H1 (cell line): ENCODE measurements around the gene RPL3. TPM values are rescaled to one million over a fixed set of nuclear protein-coding genes. Genes with fewer than 3 reads are reported as not detected.

Source experiments
- CTCF ChIA-PET: fragments of 300-600 bp; sonication (Branson Sonifier 250); formaldehyde crosslinking; loops from one replicate; lab custom pipeline; 2021; ENCODE audit not compliant: partially characterized antibody; lab: Charles Lee
- POLR2A ChIA-PET: fragments of 300-600 bp; sonication (Branson Sonifier 250); formaldehyde crosslinking; loops from one replicate; lab custom pipeline; 2021; ENCODE audit warnings: inconsistent platforms; ENCODE audit not compliant: partially characterized antibody; lab: Charles Lee
- DNase-seq, 2 experiments: peaks; one replicate each; pipeline versions ENCODE4 v3.0.0 to v3.0.0-alpha.2; 2010 to 2022; ENCODE audit warnings: low spot score in 2 of 2, low read depth in 1 of 2, mixed read lengths in 1 of 2
- FAIRE-seq: peaks from 2 replicates; lab custom pipeline; 2011; peaks lifted over from hg19 to GRCh38; lab: Jason Lieb, UNC
- H2AFZ ChIP-seq: 2 replicates; pipeline ENCODE4 v1.8.1; 2012; ENCODE audit warnings: low read length, inconsistent platforms
- H2AK5ac ChIP-seq: 2 replicates; pipeline ENCODE4 v1.6.1; 2013; ENCODE audit warnings: low read depth, low read length
- H2BK120ac ChIP-seq: replicated peaks from 2 replicates; pipeline ENCODE3; 2013; ENCODE audit warnings: low read depth, low read length, inconsistent platforms
- H2BK12ac ChIP-seq: 2 replicates; pipeline ENCODE4 v1.6.1; 2013; ENCODE audit warnings: low read depth, low read length
- H2BK15ac ChIP-seq: 2 replicates; pipeline ENCODE4 v1.6.1; 2013; ENCODE audit warnings: low read length
- H2BK20ac ChIP-seq: 2 replicates; pipeline ENCODE4 v1.6.1; 2013; ENCODE audit warnings: low read length
- H2BK5ac ChIP-seq: 2 replicates; pipeline ENCODE4 v1.6.1; 2013; ENCODE audit warnings: low read depth, low read length
- H3K14ac ChIP-seq: 2 replicates; pipeline ENCODE4 v1.6.1; 2013; ENCODE audit warnings: inconsistent platforms; ENCODE audit not compliant: insufficient read length
- H3K18ac ChIP-seq: 2 replicates; pipeline ENCODE4 v1.6.1; 2013; ENCODE audit warnings: low read length; ENCODE audit errors: extremely low read depth
- H3K23ac ChIP-seq: 2 replicates; pipeline ENCODE4 v1.6.1; 2013; ENCODE audit warnings: inconsistent platforms; ENCODE audit not compliant: insufficient read length
- H3K23me2 ChIP-seq: 2 replicates; pipeline ENCODE4 v1.6.1; 2013; ENCODE audit warnings: low read depth, low read length
- H3K27ac ChIP-seq: 2 replicates; pipeline ENCODE4 v1.6.1; 2011; ENCODE audit warnings: low read depth, low read length, inconsistent platforms
- H3K27me3 ChIP-seq, 4 experiments: replicated peaks in 1 of 4; 1 replicate in 1 of 4; 2 replicates in 3 of 4; pipeline versions ENCODE4 v1.6.1 to v1.8.1; 2011 to 2013; ENCODE audit warnings: low read length in 3 of 4, mild to moderate bottlenecking in 3 of 4, inconsistent platforms in 2 of 4, mixed read lengths in 2 of 4, moderate library complexity in 1 of 4; ENCODE audit not compliant: control insufficient read depth in 3 of 4, insufficient read depth in 3 of 4; ENCODE audit errors: extremely low read depth in 1 of 4
- H3K36me3 ChIP-seq, 4 experiments: 2 replicates each; pipeline versions ENCODE4 v1.6.1 to v1.8.1; 2011 to 2013; ENCODE audit warnings: mild to moderate bottlenecking in 4 of 4, low read length in 3 of 4, moderate library complexity in 2 of 4, control low read depth in 1 of 4, inconsistent platforms in 1 of 4; ENCODE audit not compliant: insufficient read depth in 4 of 4, control insufficient read depth in 2 of 4
- H3K4ac ChIP-seq: replicated peaks from 2 replicates; pipeline ENCODE3; 2013; ENCODE audit warnings: low read length, low read depth, mixed read lengths, inconsistent platforms; ENCODE audit not compliant: insufficient read length
- H3K4me1 ChIP-seq, 4 experiments: replicated peaks in 1 of 4; 1 replicate in 1 of 4; 2 replicates in 3 of 4; pipeline versions ENCODE4 v1.6.1 to v1.8.1; 2011 to 2013; ENCODE audit warnings: low read length in 3 of 4, inconsistent platforms in 2 of 4, mixed read lengths in 1 of 4; ENCODE audit not compliant: insufficient read depth in 4 of 4, control insufficient read depth in 3 of 4
- H3K4me2 ChIP-seq, 2 experiments: 2 replicates each; pipeline versions ENCODE4 v1.6.1 to v1.8.1; 2011 to 2013; ENCODE audit warnings: low read depth in 2 of 2, low read length in 2 of 2, control low read depth in 1 of 2, inconsistent platforms in 1 of 2, mild to moderate bottlenecking in 1 of 2; ENCODE audit not compliant: insufficient read depth in 1 of 2
- H3K4me3 ChIP-seq, 4 experiments: fragments of 200-600, 300-600 bp in 1 of 4; sonication (generic), shearing (Covaris generic), sonication (Bioruptor Twin) in 1 of 4; 2 replicates each; pipeline versions ENCODE4 v1.5.1 to v1.8.1; 2011 to 2016; ENCODE audit warnings: low read length in 4 of 4, low read depth in 3 of 4, control low read depth in 2 of 4, inconsistent platforms in 2 of 4, mild to moderate bottlenecking in 2 of 4, mixed read lengths in 1 of 4, moderate library complexity in 1 of 4; ENCODE audit not compliant: insufficient read depth in 2 of 4; ENCODE audit errors: extremely low read depth in 1 of 4
- H3K56ac ChIP-seq: replicated peaks from 2 replicates; pipeline ENCODE3; 2013; ENCODE audit warnings: low read depth, mild to moderate bottlenecking, mixed read lengths, low read length, inconsistent platforms; ENCODE audit not compliant: insufficient read length
- H3K79me1 ChIP-seq: 2 replicates; pipeline ENCODE4 v1.6.1; 2013; ENCODE audit warnings: low read depth, low read length, control low read depth
- H3K79me2 ChIP-seq, 2 experiments: 2 replicates each; pipeline versions ENCODE4 v1.6.1 to v1.8.1; 2012 to 2013; ENCODE audit warnings: low read length in 2 of 2, mild to moderate bottlenecking in 2 of 2, inconsistent platforms in 1 of 2; ENCODE audit not compliant: insufficient read depth in 2 of 2, control insufficient read depth in 1 of 2
- H3K9ac ChIP-seq, 4 experiments: replicated peaks in 1 of 4; 1 replicate in 1 of 4; 2 replicates in 3 of 4; pipeline versions ENCODE4 v1.6.1 to v1.8.1; 2011 to 2013; ENCODE audit warnings: low read depth in 3 of 4, low read length in 3 of 4, control low read depth in 2 of 4, mild to moderate bottlenecking in 2 of 4, moderate library complexity in 2 of 4, inconsistent platforms in 1 of 4; ENCODE audit errors: extremely low read depth in 1 of 4
- H3K9me3 ChIP-seq, 2 experiments: 2 replicates each; pipeline versions ENCODE4 v1.6.1 to v1.8.1; 2012 to 2013; ENCODE audit warnings: mild to moderate bottlenecking in 2 of 2, moderate library complexity in 2 of 2, control low read depth in 1 of 2, inconsistent platforms in 1 of 2, low read depth in 1 of 2, low read length in 1 of 2, mixed read lengths in 1 of 2; ENCODE audit not compliant: insufficient read depth in 2 of 2
- H4K20me1 ChIP-seq, 2 experiments: replicated peaks in 1 of 2; 2 replicates each; pipeline versions ENCODE3 to v1.8.1; 2011 to 2013; ENCODE audit warnings: inconsistent platforms in 2 of 2, low read length in 2 of 2, mild to moderate bottlenecking in 1 of 2; ENCODE audit not compliant: insufficient read depth in 2 of 2, control insufficient read depth in 1 of 2
- H4K5ac ChIP-seq: 2 replicates; pipeline ENCODE4 v1.6.1; 2013; ENCODE audit warnings: low read length, low read depth, mixed read lengths, inconsistent platforms; ENCODE audit not compliant: insufficient read length
- H4K8ac ChIP-seq: 2 replicates; pipeline ENCODE4 v1.8.0; 2013; ENCODE audit warnings: mild to moderate bottlenecking, moderate library complexity, low read length, inconsistent platforms; ENCODE audit not compliant: insufficient read depth; ENCODE audit errors: extremely low read depth
- H4K91ac ChIP-seq: replicated peaks from 2 replicates; pipeline ENCODE3; 2013; ENCODE audit warnings: low read length, mixed read lengths, inconsistent platforms; ENCODE audit not compliant: insufficient read length
- FOSL1 ChIP-seq: IDR thresholded peaks from 2 replicates; pipeline ENCODE4 v1.6.1; 2011; ENCODE audit warnings: mild to moderate bottlenecking, low read depth, low read length, moderate library complexity; ENCODE audit not compliant: insufficient read depth
- RAD21 ChIP-seq, 2 experiments: IDR thresholded peaks in 1 of 2; conservative IDR thresholded peaks in 1 of 2; 2 replicates each; pipeline ENCODE4 v1.6.1; 2011; ENCODE audit warnings: low read depth in 2 of 2, low read length in 2 of 2, improper control_type of control experiment in 1 of 2, inconsistent platforms in 1 of 2, mild to moderate bottlenecking in 1 of 2, moderate library complexity in 1 of 2
- SP2 ChIP-seq: IDR thresholded peaks from 2 replicates; pipeline ENCODE4 v1.6.1; 2012; ENCODE audit warnings: mild to moderate bottlenecking, low read length, inconsistent platforms
- WGBS, 2 experiments: shearing (Covaris generic) in 1 of 2; methylation state at CpG; one replicate each; pipeline versions ENCODE4 v1.1.6 to v1.1.7; 2013 to 2015; ENCODE audit warnings: low lambda C conversion rate in 2 of 2, mixed read lengths in 2 of 2, inconsistent platforms in 1 of 2, low coverage in 1 of 2, missing lambda C conversion rate in 1 of 2; ENCODE audit not compliant: insufficient replicate concordance in 2 of 2, insufficient coverage in 1 of 2, insufficient read length in 1 of 2; ENCODE audit errors: extremely low coverage in 1 of 2, missing lambda C conversion rate in 1 of 2; 5-methylcytosine and 5-hydroxymethylcytosine counted together
- polyA plus RNA-seq, 7 experiments: library from polyadenylated mRNA; depleted of rRNA in 3 of 7; stranded (reverse) in 5 of 7; unstranded in 2 of 7; fragments of >200 nt in 5 of 7; fragments of 200-250 nt in 2 of 7; gene quantifications; 1 replicate in 5 of 7; 2 replicates in 1 of 7; 4 replicates in 1 of 7; pipeline versions ENCODE4 v1.2.1 to v1.2.3, GENCODE V29; 2011 to 2013; ENCODE audit warnings: missing spikeins in 2 of 7, mixed read lengths in 2 of 7
- total RNA-seq: library from RNA; stranded (reverse); fragmentation: NEBNext Ultra II Directional; extraction: Animal tissue kit (Norgen Biotek cat#: 25700); gene quantifications from 2 replicates; pipeline ENCODE4 v1.2.1, GENCODE V29; 2021
- TF ChIP-seq, protein P1 (sequence below): IDR thresholded peaks from 2 replicates; pipeline ENCODE4 v1.6.1; 2012; ENCODE audit warnings: low read length, inconsistent platforms

The RPL3 gene
- total and polyA plus RNA-seq, 2 of the 8 experiments (the other 6 are each of a cell fraction or from before 2014, with no cell fraction given) = 2,865 to 5,466 TPM

DNA sequence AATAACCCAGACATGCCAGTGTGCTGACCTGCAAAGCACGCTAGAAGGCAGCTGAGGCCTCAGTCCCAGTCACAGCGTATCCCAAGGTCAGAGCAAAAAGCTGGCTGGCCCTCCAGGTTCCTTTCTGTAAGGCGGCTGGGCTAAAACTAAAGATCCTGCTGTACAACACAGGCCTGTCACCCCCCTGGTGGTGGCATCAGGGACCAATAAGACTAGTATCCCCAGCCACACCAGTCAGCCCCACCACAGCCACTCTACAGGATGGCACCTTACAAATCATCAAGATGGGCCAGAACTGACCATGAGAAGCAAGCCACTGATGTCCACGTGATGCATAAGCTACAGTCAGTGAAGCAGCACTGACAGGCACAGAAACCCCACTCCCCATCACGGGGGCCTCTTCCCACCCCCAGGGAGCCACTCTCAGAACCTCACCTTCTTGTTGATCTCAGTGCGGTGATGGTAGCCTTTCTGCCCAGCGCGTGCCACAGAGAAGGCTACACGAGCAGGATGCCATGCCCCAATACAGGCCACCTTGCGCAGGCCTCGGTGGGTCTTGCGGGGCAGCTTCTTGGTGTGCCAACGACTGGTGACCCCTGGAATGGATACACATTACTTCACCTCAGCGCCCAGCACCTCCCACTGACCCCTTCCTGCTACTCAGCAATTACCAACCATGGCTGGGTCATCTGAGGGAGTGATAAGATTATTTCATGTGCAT is 5.0 kb downstream of the RPL3 start:
- Histone ChIP-seq H3K4me1 (peaks cover 0 to 24% (median 9%) of the 10 kb centered on the region in 4 experiments; a peak in 6 of 7 replicates), H2BK12ac (no peak overlapping the region), H4K91ac (no peak overlapping the region), H3K56ac (no peak overlapping the region), H3K9ac (no peak overlapping the region), H3K27me3 (no peaks in the 10 kb centered on the region), H2BK20ac (no peak overlapping the region), H3K36me3 (peaks cover 54 to 75% (median 64%) of the 10 kb centered on the region in 4 experiments), H3K27ac (no peak overlapping the region), H4K8ac (peak overlapping the region; percentile 11; the same call in 1 of the 2 replicates), H3K4me2 (peak overlapping the region; percentile 2 to 52; a peak in 1 of 4 replicates), H3K4me3 (no peak overlapping the region), H2BK120ac (no peak overlapping the region), H4K5ac (no peak overlapping the region), H3K23ac (no peak overlapping the region), H2AK5ac (no peak overlapping the region), H3K9me3 (no peaks in the 10 kb centered on the region), H3K79me1 (peaks cover 3% of the 10 kb centered on the region), H3K79me2 (peaks cover 11 to 42% of the 10 kb centered on the region in 2 experiments), H2AFZ (no peak overlapping the region), H2BK5ac (no peak overlapping the region), H3K14ac (no peak overlapping the region), H3K4ac (no peak overlapping the region), H3K23me2 (peaks cover 7% of the 10 kb centered on the region), H2BK15ac (no peak overlapping the region), H4K20me1 (peaks cover 43 to 52% of the 10 kb centered on the region in 2 experiments), H3K18ac (no peak overlapping the region)
- CTCF ChIA-PET = interaction anchor here (0.5 to 6.2 kb wide), 17 partner anchors 8 to 1945 kb away, joined by 3 to 37 read pairs (median 4); no protein-coding TSS in a partner anchor
- DNase-seq = no peak
- FAIRE-seq = no peak
- POLR2A ChIA-PET = interaction anchor here (0.6 to 16.9 kb wide), 41 partner anchors 9 to 455 kb away, joined by 3 to 692 read pairs (median 6); partner anchors contain the start of genes ATF4, PDGFB and SYNGR1
- 91% methylated on average over 14 of the region's 14 CpGs; no CpG with 5 or more reads in 1 of the 2 experiments for WGBS, 2 experiments
- TF ChIP-seq RAD21 (IDR thresholded peaks at IDR 0.05 in 1 of 2, conservative IDR thresholded peaks at IDR 0.05 in 1 of 2; ENCODE audit: low read depth in 2 of 2, low read length in 2 of 2) (no peak), FOSL1 (no peak), SP2 (no peak)
- TF ChIP-seq, protein P1, sequence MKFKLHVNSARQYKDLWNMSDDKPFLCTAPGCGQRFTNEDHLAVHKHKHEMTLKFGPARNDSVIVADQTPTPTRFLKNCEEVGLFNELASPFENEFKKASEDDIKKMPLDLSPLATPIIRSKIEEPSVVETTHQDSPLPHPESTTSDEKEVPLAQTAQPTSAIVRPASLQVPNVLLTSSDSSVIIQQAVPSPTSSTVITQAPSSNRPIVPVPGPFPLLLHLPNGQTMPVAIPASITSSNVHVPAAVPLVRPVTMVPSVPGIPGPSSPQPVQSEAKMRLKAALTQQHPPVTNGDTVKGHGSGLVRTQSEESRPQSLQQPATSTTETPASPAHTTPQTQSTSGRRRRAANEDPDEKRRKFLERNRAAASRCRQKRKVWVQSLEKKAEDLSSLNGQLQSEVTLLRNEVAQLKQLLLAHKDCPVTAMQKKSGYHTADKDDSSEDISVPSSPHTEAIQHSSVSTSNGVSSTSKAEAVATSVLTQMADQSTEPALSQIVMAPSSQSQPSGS = peak; percentile 48; the same call in 1 of the 2 replicates
